Activated CD8-positive, alpha-beta memory T cell treated with anti-CD3 and anti-CD28 coated beads, Interleukin-2, amount 50 U/mL, for 1 hour (primary cell): ENCODE results near the gene NPFFR1.

Experiments
- DNase-seq: peaks from one replicate; pipeline ENCODE4 v3.0.0-alpha.2; 2020; ENCODE audit errors: extremely low read depth

Gene NPFFR1

DNA sequence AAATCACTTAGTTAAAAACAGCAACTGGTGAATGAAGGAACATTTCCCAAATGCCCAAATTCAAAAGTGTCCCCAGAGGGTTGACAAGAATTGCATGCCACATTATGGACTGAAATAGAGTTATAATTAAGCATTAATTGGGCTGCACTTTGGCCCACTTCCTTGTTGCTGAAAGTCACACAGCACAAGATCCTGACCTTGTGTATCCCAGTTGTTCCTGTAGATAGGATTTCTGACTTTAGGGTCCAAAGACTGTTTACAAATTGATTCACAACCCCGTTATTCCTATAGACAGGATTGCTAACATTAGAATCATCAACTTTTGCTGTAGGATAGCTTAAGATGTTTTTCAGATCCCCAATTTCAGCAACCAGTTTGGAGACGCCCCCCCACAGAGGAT lies 31.5 kb upstream of the NPFFR1 start:
- no peak for DNase-seq

DNA sequence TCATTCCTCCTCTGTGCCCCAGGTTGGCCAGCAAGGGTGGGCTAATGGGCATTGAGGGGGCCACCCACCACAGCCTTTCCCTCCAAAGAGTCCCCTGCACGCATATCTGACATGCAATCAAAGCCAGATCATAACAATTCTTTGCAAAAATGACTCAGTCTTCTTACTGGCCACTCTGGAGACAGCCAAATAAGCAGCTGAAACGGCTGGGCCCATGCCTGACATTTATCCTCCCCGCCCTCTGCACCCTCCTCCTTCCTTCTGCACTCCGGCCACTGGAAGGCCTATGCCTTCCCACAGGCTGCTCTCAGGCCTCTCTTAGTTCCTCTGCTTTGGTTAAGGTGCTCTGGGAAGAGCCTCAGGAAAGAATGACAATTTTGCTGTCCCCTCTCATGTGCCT lies 29.2 kb upstream of the NPFFR1 start:
- DNase-seq: no peak

DNA sequence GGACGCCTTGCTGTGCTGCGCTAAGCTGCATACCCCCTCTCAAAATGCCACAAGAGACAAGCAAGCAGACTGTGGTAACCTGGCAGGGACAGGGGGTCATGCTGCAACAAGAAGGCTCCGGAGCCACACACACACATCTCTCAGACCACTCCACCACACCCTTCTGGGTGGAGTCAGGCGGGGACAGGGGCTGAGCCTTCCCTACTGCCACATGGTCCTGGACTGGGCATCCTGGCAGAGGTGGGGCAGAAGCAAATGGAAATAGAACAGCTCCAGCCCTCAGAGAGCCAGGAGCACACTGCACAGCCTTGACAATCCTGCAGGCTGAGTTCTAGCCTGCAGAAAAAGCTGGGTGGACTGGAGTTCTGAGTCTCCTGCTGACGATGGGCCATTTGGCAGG lies 28.4 kb upstream of the NPFFR1 start:
- no peak for DNase-seq

DNA sequence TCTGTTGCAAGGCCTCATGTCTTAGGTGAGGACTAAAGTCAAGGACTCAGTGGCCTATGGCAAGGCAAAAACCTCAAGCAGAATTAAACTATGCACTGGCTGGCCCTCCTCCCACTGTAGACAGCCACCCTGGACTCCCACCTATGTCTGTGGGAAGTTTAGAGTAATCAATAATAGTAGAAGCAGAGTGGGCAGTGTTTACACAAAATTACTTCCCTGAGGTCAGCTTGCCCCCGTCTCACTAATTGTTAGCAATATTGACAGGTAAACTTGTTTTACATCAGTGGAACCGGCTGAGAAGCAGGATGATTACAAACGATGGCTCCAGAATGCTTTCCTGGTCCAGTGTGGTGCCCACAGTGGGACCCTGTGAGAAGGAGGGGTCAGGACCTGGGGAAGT lies 27.9 kb upstream of the NPFFR1 start:
- no peak for DNase-seq

DNA sequence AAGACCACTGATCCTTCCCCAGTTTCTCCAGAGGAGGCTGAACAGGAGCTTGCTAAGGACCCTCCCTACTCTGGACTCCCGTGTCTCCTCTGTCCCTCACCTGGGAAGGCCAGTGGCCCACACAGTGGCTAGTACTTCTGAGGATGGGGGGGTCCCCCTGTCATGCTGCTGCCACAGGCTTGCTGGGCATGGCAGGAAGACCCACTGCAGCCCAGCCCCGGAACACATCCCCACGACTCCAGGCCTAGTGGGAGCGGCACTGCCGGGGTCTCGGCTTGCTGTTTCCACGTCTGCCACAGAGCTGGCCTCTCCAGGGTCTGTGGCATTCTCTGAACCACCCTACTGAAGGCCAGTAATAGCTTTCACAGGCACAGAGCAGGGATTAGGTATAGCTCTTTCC lies 25.9 kb upstream of the NPFFR1 start:
- DNase-seq: no peak

DNA sequence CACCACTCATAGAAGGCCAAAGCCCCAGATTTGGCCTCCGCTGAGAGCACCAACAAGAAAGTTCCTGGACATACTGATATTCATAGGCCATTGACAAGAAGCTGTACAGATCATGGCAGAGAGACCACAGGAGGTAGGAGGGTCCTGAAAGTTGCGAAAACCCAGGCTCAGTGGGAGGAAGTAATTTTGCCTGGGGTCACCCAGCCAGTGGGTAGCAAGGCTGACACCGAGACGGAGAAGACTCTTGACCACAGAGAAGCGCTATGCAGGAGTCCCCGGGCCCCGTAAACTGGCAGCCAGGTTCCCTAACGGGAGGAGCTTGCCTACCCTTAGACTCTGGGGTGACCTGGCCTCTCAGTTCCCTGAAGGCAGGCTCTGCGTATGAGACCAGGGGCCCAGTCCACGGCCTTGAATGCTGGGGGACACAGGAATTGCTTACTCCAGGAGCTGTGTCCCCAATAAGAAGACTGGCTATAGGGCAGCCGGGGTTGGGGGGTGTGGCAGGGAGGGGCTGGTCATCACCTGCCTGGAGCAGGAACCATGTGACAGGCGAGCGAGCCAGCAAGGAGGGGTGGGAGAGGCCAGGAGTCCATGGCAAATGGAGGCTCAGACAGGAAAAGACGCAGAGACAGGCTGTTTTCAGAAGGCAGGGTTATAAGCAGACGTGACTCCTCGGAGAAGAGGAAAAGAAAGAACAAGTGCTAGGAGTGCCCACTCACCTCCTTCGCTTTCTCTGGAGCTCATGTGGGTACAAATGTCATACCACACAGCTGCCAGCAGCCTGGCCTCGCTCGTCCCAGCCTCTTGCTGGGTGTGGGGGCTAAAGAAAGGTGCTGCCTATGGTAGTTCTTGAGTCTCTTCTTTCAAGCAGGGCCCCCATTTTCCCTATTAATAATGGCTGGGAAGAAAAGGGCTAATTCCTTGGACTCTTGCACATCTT lies 24.6 kb upstream of the NPFFR1 start:
- DNase-seq: no peak

DNA sequence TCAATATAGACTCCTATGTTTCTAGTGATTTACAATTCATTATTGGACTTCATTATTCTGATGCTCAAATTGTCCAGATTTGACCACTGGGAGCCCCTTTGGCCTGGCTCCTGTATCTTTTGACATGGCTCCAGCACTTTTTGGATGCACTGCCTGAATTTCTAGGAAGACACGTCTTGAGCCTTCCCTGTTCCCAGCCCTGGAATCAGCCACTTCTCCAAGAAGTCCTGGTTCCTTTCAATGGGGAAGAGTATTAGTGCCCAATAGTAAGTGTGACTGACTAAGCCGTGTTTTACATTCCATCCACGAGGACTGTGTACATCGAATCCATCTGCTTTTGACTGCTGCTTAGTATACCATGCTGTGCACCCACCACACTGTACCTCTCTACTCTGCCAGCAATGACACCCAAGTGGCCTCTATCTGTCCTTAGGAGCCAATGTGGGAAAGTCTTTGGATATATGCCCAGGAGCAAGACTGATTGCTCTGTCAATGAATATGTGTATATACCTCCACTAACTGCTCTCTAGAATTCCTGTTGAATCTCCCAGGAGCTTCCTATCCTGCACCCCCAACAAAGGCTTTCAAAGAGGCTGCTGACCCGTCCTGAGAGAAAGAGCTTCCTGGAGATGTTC lies 23.2 kb upstream of the NPFFR1 start:
- DNase-seq: no peak

DNA sequence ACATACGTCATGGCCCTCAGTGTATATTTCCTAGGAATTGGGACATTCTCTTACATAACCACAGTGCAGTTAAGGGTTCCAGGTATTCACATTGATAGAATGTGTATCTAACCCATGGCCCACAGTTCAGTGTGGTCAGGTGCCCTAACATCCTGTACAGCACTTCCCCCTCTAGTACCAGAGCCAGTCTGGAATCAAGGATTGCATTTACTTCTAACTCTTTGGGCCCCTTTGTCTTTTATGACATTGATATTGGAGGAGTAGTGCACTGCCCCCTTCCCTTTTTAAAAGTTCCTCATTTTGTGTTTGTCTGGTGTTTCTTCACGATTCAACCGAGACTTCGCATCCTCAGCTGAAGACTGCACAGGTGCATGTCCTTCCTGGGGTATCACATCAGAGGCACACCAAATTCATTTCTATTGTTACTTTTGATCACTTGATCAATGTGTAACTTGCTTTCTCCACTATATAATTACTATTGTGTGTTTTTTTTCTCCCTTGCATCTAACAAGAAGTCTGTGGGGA lies 22.4 kb upstream of the NPFFR1 start:
- DNase-seq: no peak

DNA sequence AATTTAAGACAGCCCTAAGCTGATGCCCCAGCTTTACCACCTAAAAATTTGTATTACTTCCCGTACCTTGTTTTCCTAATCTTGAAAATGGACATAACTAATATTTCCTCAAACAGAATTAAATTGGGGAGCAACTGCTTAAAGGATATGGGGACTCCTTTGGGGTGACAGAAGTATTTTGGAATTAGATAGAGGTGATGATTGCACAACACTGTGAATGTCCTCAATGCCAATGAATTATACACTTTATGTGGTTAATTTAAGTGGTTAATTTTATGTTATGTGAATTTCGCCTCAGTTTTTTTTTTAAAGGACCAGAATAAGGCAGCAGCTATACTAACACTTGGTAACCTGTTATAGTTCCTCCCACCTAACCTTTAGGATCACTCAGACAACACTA lies 19.9 kb upstream of the NPFFR1 start:
- DNase-seq: no peak

DNA sequence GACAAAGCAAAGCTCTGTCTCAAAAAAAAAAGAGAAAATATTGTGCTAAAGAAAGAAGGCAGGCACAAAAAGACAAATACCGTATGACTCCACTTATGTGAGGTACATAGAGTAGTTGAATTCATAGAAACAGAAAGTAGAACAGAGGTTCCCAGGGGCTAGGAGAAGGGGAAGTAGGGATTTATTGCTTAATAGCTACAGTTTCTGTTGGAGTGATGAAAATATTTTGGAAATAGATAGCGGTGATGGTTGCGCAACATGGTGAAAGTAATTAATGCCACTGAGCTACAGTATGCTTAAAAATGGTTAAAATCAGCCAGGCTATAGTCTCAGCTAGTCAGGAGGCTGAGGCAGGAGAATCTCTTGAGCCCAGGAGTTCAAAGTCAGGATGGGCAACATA lies 18.5 kb upstream of the NPFFR1 start:
- no peak for DNase-seq

DNA sequence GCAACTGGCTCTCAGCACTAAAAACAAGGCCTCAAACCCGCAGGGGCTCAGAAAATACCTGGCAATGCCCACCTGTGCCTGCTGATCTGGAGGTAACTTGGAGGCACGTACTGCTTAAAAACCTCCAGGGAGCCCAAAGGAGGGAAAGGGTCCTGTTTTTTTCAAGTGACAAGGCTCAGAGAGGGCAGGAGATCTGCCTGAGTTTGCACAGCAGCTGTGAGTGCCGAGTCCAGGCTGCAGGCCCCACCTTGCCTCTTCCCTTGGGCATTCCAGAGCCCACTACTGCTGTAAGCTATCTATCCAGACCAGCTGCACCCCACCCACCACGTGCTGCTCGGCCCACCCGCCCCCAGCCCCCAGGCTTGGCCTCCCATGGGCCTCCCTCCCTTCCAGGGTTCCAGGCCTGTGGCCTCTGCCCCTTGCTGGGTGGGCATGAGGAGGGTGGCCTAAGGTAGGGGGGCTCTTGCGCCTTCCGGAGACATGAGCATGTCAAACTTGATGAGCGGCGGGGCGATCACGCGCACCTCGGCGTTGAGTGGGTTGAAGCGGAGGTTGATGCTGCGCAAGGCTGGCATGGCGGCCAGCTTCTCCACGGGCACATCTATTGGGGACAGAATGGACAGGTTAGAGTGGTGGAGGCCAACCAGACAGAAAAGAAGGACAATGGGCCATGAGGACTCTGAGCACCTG lies 17.2 kb upstream of the NPFFR1 start:
- DNase-seq: no peak

DNA sequence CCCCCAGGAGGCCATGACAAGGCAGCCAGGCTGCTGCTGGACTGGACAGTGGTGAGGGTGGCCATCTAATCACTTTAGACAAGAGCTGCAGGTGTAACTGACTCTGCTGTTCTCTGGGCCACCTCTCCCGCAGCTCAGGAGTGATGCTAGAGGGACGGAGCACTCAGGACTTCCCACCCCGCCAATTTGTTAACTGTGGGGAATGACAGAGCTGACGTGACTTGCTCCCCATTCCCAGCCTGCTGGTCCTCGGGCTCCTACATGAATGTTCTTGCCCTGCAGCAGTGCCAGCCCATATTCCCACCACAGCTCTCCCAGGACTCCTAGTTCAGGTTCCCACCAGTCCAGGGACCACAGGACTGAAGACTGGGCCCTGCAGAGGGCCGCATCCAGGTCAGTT lies 16.7 kb upstream of the NPFFR1 start:
- DNase-seq: no peak

DNA sequence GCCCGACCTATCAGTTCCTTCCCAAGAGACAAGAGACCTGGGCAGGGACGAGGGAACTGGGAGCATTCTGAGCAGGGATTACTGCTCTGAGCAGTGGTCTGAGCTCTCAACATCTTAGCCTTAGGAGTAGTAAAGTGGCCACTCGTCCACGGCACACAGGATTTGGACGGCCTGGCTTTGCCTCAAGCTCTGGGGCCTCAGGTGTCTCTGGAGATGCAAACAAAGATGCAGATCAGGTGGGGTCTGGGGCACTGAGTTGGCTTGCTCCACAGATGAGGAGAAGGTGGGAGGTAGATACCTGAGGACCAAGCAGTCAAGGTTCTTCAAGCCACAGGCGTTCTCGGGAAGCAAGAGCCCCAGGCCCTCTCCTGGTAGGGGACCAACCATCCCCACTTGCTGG lies 16.1 kb upstream of the NPFFR1 start:
- DNase-seq: no peak

DNA sequence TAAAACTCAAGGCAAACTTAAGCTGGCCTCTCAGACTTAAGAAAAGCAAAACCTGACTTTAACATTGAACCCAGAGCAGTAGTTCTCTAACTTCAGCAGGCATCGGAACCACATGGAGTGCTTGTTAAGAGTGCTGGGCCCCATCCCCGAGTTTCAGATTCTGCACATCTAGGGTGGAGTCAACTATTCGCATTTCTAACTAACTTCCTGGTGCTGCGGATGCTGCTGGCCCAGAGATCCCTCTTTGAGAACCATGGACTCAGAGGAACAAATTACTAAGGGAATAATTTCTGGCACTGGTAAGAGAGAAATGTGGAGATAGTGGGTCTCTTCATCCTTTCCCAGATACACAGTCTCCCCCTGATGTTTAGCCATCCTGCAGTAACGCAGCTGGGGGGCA lies 14.6 kb upstream of the NPFFR1 start:
- DNase-seq: no peak

DNA sequence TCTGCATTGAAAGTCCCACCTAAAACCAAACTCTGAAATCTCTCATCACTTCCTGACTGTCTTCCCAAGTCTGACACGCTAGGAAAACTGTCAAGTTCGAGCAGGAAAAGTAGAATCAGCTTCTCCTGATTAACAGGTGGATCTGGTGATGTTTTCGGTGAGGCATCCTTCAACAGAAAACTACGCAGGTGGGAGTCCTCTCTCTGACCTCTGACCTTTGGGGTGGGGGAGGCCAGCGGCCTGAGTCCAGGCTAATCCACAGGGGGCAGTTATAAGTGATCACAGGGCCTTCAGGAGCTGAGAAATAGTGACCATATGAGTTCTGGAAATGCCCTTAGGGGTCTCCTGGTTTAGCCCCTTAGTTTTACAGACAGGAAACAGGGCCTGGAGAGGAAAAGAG lies 13.4 kb upstream of the NPFFR1 start:
- no peak for DNase-seq

DNA sequence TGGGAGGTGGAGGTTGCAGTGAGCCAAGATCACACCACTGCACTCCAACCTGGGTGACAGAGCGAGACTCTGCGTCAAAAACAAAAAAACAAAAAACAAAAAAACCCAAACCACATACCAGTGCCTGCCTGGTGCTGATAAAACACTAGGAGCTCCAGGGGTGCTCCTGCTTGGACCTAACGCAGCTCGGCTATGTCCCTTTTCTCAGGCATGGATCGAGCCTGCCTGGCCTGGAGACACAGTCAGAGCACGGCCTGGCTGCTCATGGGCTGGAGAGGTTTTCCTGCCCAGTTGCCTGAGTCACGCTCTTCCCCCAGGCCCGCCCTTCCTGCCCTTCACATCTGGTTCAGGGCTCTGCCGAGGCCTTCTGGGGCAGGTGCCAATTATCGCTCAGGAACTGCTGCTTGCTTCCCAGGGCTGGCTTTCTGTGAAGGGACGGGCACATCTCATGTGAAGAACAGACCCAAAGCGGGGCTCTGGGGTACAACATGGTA lies 12.6 kb upstream of the NPFFR1 start:
- no peak for DNase-seq

DNA sequence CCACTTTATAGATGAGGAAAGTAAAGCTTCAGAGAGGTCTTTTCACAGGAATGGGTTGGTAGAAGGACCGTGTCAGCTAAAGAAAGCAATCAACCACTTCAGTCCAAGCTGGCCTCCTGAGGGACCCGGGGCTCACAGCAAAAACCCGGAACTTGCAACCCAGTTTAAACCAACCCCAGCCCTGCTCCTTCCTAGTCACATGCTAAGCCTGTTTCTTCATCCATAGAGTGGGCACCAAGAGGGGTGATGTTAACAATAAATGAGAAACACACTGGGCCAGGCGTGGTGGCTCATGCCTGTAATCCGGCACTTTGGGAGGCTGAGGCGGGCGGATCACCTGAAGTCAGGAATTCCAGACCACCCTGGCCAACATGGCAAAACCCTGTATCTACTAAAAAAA lies 12.1 kb upstream of the NPFFR1 start:
- no peak for DNase-seq

DNA sequence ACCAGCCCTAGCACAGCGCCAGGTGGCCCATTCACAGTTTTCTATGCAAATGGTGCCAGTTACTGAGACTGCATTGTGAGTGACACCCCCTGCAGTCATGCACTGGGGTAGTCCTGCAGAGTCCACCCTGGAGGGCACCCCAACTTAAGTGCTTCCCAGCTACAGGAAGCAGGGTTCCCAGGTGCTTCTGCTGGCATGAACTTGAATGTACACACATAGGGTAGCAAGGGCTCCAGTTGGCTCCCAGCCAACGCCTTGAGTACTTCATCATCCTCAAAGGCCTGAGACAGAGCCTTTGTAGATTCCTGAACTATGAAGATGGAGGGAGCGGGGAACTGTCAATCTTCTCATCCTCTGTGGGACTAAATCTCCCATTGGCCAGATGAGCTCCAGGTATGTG lies 11.5 kb upstream of the NPFFR1 start:
- DNase-seq: no peak

DNA sequence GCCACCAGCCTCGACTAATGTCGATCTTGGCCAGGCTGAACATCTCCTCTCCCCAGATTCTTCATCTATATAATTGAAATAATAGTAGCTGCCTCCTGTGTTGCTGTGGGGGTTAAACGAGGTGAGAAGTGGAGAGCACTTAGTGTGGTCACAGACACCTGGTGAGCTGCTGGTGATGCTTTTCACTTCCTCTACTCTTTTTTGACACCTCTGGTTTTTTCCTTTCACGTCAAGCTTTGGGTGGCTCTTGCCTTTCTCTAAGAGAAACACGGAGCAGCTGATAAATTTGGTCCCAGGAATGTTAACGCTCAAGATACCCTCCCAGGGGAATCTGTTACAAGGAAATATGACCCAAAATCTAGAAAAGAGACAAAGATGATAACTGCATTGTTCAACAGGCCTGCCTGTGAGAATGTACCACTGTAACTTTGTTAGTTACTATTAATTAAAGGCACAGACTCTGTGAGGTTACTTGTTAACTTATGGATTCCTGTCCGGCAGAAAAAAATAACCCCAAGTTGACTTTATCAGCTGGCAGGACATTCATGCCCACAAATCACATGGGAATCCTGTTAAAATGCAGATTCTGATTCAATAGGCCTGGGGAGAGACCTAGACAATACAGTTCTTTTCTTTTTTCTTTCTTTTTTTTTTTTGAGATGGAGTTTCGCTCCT lies 9.5 kb upstream of the NPFFR1 start:
- no peak for DNase-seq

DNA sequence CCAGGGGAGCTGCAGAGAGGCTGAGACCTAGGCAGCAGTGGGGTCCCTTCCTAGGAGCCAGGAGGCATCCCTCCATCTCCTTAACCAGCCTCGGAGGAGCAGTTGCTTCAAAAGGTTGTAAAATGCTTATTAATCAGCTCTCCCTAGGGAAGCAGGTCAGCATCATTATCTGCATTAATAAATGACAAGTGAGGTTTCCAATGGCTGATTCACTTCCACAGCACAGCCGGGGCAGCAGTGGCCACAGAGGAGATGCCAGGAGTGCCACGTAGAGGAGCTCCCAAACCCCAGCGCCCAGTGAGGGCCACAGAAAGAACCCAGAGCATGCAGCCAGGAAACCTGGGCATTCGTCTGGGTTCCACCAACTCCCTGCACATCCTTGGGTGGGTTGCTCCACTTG lies 8.2 kb upstream of the NPFFR1 start:
- DNase-seq: no peak

DNA sequence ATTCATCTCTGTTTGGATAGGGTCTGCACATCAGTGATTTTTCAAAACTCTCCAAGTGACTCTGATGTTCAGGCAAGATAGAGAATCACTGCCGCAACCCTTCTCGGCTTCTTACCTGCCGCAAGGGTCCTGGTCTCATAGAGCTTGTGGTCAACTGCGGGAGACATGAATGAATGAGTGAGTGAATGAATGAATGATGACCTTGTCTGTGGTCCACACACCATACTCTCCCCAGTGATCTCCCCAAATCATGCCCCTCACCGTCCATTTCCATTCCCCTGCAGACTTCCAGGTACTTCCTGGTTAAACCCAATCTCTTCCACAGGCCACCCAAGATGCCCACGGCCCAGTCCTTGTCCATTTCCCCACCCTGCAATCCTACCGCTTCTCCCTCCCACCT lies 5.9 kb upstream of the NPFFR1 start:
- no peak for DNase-seq

DNA sequence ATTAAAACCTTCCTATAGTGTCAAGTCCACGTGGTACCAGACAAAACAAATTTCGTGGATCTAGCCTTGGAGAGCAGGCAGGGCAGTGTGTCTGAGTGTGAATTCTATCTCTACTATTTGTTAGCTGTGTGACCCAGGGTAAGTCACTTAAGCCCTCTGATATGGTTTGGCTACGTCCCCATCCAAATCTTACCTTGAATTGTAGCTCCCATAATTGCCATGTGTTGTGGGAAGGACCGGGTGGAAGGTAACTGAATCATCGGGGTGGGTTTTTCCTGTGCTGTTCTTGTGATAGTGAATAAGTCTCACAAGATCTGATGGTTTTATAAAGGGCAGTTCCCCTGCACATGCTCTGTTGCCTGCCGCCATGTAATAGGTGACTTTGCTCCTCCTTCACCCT lies 2.8 kb upstream of the NPFFR1 start:
- no peak for DNase-seq
